MCF 10A (cell line): ENCODE results near the gene PALLD. TPM values are rescaled to one million over a fixed set of nuclear protein-coding genes. Genes with fewer than 3 reads are reported as not detected.

Source experiments
- BruUV-seq: library from RNA; stranded (reverse); fragments of 400-500 nt; replicated peaks from 2 replicates; lab custom pipeline; 2021; lab: Mats Ljungman, UMichigan
- CTCF ChIA-PET: fragments of 300-600 bp; sonication (Branson Sonifier 250); formaldehyde crosslinking; extraction: SDS; loops from one replicate; lab custom pipeline; 2021; ENCODE audit warnings: antibody characterized with exemption, inconsistent platforms; lab: Yijun Ruan, JAX
- POLR2A ChIA-PET: fragments of 300-600, 350-650 bp; sonication (Branson Sonifier 250); formaldehyde crosslinking; extraction: SDS; loops from one replicate; lab custom pipeline; 2020; ENCODE audit warnings: antibody characterized with exemption, inconsistent platforms; lab: Yijun Ruan, JAX
- DNase-seq: peaks from one replicate; pipeline ENCODE4 v3.0.0-alpha.2; 2018; ENCODE audit not compliant: unreplicated experiment
- H3K27ac Mint-ChIP-seq: one replicate; pipeline ENCODE4 v1.8.0; 2022; ENCODE audit warnings: mild to moderate bottlenecking, low read depth, mixed read lengths; ENCODE audit not compliant: unreplicated experiment
- H3K27me3 Mint-ChIP-seq: one replicate; pipeline ENCODE4 v1.8.0; 2022; ENCODE audit warnings: mixed read lengths; ENCODE audit not compliant: insufficient read depth, unreplicated experiment
- H3K36me3 Mint-ChIP-seq: one replicate; pipeline ENCODE4 v1.8.0; 2022; ENCODE audit warnings: mild to moderate bottlenecking, moderate library complexity, mixed read lengths; ENCODE audit not compliant: insufficient read depth, unreplicated experiment
- H3K4me1 Mint-ChIP-seq: one replicate; pipeline ENCODE4 v1.8.0; 2022; ENCODE audit warnings: mixed read lengths; ENCODE audit not compliant: insufficient read depth, unreplicated experiment
- H3K4me3 Mint-ChIP-seq: one replicate; pipeline ENCODE4 v1.8.0; 2022; ENCODE audit warnings: mild to moderate bottlenecking, moderate library complexity, mixed read lengths; ENCODE audit not compliant: unreplicated experiment
- H3K9me3 Mint-ChIP-seq: one replicate; pipeline ENCODE4 v1.8.0; 2022; ENCODE audit warnings: mixed read lengths; ENCODE audit not compliant: unreplicated experiment
- intact Hi-C: fragments of 100-400 bp; cut with micrococcal nuclease; formaldehyde crosslinking; loops from 2 replicates; pipeline ENCODE4 v1.14.1; 2022
- total RNA-seq: library from RNA; stranded (reverse); gene quantifications from 2 replicates; pipeline ENCODE4 v1.2.3, GENCODE V29; 2022
- TF ChIP-seq, protein P1 (sequence below): fragments of 200-600 bp; IDR thresholded peaks from one replicate; pipeline ENCODE4 v1.8.0; 2022; ENCODE audit warnings: antibody characterized with exemption, mild to moderate bottlenecking; ENCODE audit not compliant: unreplicated experiment

The PALLD gene
- total RNA-seq, 1 experiment from 2014 or later, result 191 TPM

DNA sequence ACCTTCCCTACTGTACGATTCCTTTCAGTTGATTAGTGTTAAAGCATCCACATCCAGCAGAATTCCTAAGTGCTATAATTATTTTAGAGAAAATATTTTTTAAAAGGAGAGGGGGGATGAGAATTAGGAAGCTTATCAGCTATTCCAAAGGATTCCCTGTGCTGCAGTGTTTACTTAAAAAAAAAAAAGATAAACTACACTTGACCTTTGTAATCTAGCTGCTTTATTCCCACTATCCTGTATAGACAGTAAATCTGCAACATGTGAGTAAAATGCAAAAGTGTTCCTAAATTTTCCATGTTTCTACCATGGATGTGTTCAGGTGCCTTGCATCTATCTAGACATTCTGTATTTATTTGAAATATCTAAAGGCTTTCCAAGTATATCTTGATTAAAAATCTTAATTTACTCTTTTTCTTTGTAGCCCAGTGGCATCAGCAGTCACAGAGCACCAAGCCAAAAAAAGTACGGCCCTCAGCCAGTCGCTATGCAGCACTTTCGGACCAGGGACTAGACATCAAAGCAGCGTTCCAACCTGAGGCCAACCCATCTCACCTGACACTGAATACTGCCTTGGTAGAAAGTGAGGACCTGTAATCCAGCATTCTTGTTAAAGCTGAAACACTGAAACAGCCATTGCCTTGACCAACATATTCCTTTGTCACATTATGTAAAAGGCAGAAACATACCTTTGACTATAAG is 429.1 kb downstream of the PALLD start:
- ChIA-PET CTCF (interaction anchor here (0.6 kb wide), 1 partner anchor 215 kb away, joined by 3 read pairs; no protein-coding TSS in a partner anchor), POLR2A (no interaction called here)
- intact Hi-C loops, result no loop called here
- TF ChIP-seq, protein P1, sequence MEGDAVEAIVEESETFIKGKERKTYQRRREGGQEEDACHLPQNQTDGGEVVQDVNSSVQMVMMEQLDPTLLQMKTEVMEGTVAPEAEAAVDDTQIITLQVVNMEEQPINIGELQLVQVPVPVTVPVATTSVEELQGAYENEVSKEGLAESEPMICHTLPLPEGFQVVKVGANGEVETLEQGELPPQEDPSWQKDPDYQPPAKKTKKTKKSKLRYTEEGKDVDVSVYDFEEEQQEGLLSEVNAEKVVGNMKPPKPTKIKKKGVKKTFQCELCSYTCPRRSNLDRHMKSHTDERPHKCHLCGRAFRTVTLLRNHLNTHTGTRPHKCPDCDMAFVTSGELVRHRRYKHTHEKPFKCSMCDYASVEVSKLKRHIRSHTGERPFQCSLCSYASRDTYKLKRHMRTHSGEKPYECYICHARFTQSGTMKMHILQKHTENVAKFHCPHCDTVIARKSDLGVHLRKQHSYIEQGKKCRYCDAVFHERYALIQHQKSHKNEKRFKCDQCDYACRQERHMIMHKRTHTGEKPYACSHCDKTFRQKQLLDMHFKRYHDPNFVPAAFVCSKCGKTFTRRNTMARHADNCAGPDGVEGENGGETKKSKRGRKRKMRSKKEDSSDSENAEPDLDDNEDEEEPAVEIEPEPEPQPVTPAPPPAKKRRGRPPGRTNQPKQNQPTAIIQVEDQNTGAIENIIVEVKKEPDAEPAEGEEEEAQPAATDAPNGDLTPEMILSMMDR, result no peak
- no peak for DNase-seq
- Mint-ChIP-seq H3K27ac (no peak overlapping the region), H3K9me3 (no peaks in the 10 kb centered on the region), H3K36me3 (peaks cover 93% of the 10 kb centered on the region), H3K27me3 (no peaks in the 10 kb centered on the region), H3K4me1 (peaks cover 6% of the 10 kb centered on the region), H3K4me3 (no peak overlapping the region)
- no TSS peak for BruUV-seq

DNA sequence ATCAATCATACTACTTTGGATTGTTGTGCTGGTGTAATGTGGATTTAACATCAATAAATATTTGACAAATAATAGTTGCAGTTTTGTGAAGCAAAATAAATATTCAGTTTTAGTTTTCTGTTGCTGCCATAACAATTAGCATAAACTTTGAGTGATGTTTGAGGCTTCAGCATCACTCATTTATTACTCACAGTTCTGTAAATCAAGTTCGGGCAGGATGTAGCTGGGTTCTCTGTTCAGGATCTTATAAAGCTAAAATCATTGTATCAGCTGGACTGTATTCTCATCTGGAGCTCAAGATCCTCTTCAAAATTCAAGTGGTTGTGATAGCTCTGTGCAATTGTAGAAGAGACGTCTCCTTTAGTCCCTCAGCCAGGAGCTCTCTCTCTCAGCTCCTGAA is 431.5 kb downstream of the PALLD start:
- Mint-ChIP-seq H3K9me3 (peaks cover 9% of the 10 kb centered on the region), H3K27me3 (no peaks in the 10 kb centered on the region)
- intact Hi-C loops, result no loop called here

GRCh38 chr4:168928875-168929274 is 432.0 kb downstream of the PALLD start:
- peaks cover 2% of the 10 kb centered on the region for H3K4me1 Mint-ChIP-seq
- no peak for DNase-seq
- CTCF ChIA-PET, result interaction anchor here (0.6 to 2.4 kb wide), 12 partner anchors 8 to 638 kb away, joined by 3 to 12 read pairs (median 4); no protein-coding TSS in a partner anchor
- POLR2A ChIA-PET, result interaction anchor here (0.5 kb wide), 1 partner anchor 637 kb away, joined by 3 read pairs; no protein-coding TSS in a partner anchor
- no peak overlapping the region for H3K27ac Mint-ChIP-seq
- intact Hi-C loops, result no loop called here
- BruUV-seq, result no TSS peak
- H3K9me3 Mint-ChIP-seq, result peaks cover 9% of the 10 kb centered on the region
- H3K27me3 Mint-ChIP-seq, result no peaks in the 10 kb centered on the region
- no peak overlapping the region for H3K4me3 Mint-ChIP-seq
- TF ChIP-seq, protein P1, result no peak
- peaks cover 93% of the 10 kb centered on the region for H3K36me3 Mint-ChIP-seq

More for the DNA sequence above, 431.5 kb downstream of the PALLD start:
- no TSS peak for BruUV-seq
- ChIA-PET CTCF (interaction anchor here (0.5 to 2.4 kb wide), 9 partner anchors 11 to 638 kb away, joined by 3 to 9 read pairs (median 4); partner anchors contain the start of gene CBR4), POLR2A (interaction anchor here (0.5 kb wide), 1 partner anchor 638 kb away, joined by 3 read pairs; no protein-coding TSS in a partner anchor)
- no peak overlapping the region for H3K27ac Mint-ChIP-seq
- H3K4me1 Mint-ChIP-seq, result peaks cover 6% of the 10 kb centered on the region
- DNase-seq, result no peak
- H3K36me3 Mint-ChIP-seq, result peaks cover 93% of the 10 kb centered on the region
- TF ChIP-seq, protein P1, result no peak
- no peak overlapping the region for H3K4me3 Mint-ChIP-seq

- H3K27ac Mint-ChIP-seq, result no peak overlapping the region
- CTCF ChIA-PET, result interaction anchor here (0.6 to 5.9 kb wide), 7 partner anchors 9 to 962 kb away, joined by 3 to 28 read pairs (median 7); no protein-coding TSS in a partner anchor
- BruUV-seq, result no TSS peak
- no peak overlapping the region for H3K4me3 Mint-ChIP-seq
- POLR2A ChIA-PET, result interaction anchor here (1.0 kb wide), 1 partner anchor 114 kb away, joined by 4 read pairs; no protein-coding TSS in a partner anchor
- peaks cover 9% of the 10 kb centered on the region for H3K9me3 Mint-ChIP-seq
- DNase-seq, result no peak
- TF ChIP-seq, protein P1, result no peak
- H3K27me3 Mint-ChIP-seq, result no peaks in the 10 kb centered on the region
- peaks cover 78% of the 10 kb centered on the region for H3K36me3 Mint-ChIP-seq
- intact Hi-C loops, result no loop called here
- no peaks in the 10 kb centered on the region for H3K4me1 Mint-ChIP-seq
These were observed 433.8 kb downstream of the PALLD start for GRCh38 chr4:168930413-168931196.
